Activated B cell treated with CpG ODN at 0.5 μM for 24 hours (primary cell): ENCODE measurements around the gene PTPN13. TPM values are rescaled to one million over a fixed set of nuclear protein-coding genes. Genes with fewer than 3 reads are reported as not detected.
"Not testable (repeated sequence)": the region's sequence is repeated elsewhere in the genome, so short reads cannot be mapped to it uniquely, and the experiment has no call there.

Source experiments
- ATAC-seq: fragments of 200-7000 bp; cut with Tn5 transposase; one replicate; pipeline ENCODE4 v1.10.0; 2021; ENCODE audit warnings: low read depth, mild to moderate bottlenecking, moderate library complexity
- CTCF ChIA-PET: fragments of 350-600 bp; sonication (Branson Sonifier 250); formaldehyde crosslinking; loops from one replicate; lab custom pipeline; 2021; ENCODE audit warnings: antibody characterized with exemption; lab: Charles Lee
- POLR2A ChIA-PET: fragments of 350-600 bp; sonication (Branson Sonifier 250); formaldehyde crosslinking; loops from one replicate; lab custom pipeline; 2021; ENCODE audit warnings: antibody characterized with exemption; lab: Charles Lee
- DNase-seq: peaks from one replicate; pipeline ENCODE4 v3.0.0; 2022
- H3K27ac Mint-ChIP-seq: one replicate; pipeline ENCODE4 v1.8.0; 2020; ENCODE audit warnings: mixed read lengths
- H3K27me3 Mint-ChIP-seq: one replicate; pipeline ENCODE4 v1.8.0; 2021; ENCODE audit warnings: mixed read lengths
- H3K36me3 Mint-ChIP-seq: one replicate; pipeline ENCODE4 v1.8.0; 2021; ENCODE audit warnings: low read depth, mixed read lengths
- H3K4me1 Mint-ChIP-seq: one replicate; pipeline ENCODE4 v1.8.0; 2021; ENCODE audit warnings: mixed read lengths
- H3K4me3 Mint-ChIP-seq: one replicate; pipeline ENCODE4 v1.8.0; 2020; ENCODE audit warnings: mild to moderate bottlenecking, mixed read lengths
- H3K9me3 Mint-ChIP-seq: one replicate; pipeline ENCODE4 v1.8.0; 2020; ENCODE audit warnings: mixed read lengths
- CTCF ChIP-seq: fragments of 200-600 bp; IDR thresholded peaks from one replicate; pipeline ENCODE4 v1.8.0; 2022; ENCODE audit warnings: antibody characterized with exemption, mild to moderate bottlenecking
- intact Hi-C: fragments of 100-400 bp; cut with micrococcal nuclease; formaldehyde crosslinking; loops from one replicate; pipeline ENCODE4 v1.15.1; 2024
- total RNA-seq: library from RNA; stranded (reverse); gene quantifications from 2 replicates; pipeline ENCODE4 v1.2.3, GENCODE V29; 2022

The PTPN13 gene
- total RNA-seq, 1 donor from 2014 or later: 0.07 TPM

- TF ChIP-seq CTCF: no peak
- CTCF ChIA-PET: no interaction called here
- ATAC-seq: no peak
- DNase-seq: no peak
- no peaks in the 10 kb centered on the region for H3K27me3 Mint-ChIP-seq
- no peaks in the 10 kb centered on the region for H3K4me1 Mint-ChIP-seq
- H3K4me3 Mint-ChIP-seq: no peak overlapping the region
- intact Hi-C loops: no loop called here
- H3K9me3 Mint-ChIP-seq: peaks cover 6% of the 10 kb centered on the region
- POLR2A ChIA-PET: no interaction called here
- no peaks in the 10 kb centered on the region for H3K36me3 Mint-ChIP-seq
- H3K27ac Mint-ChIP-seq: no peak overlapping the region
Measured at GRCh38 chr4:86718152-86718551, 124.0 kb downstream of the PTPN13 start.

GRCh38 chr4:86719149-86719548 is 125.0 kb downstream of the PTPN13 start:
- H3K9me3 Mint-ChIP-seq, POLR2A ChIA-PET, DNase-seq, ATAC-seq, intact Hi-C loops, CTCF ChIA-PET, H3K36me3 Mint-ChIP-seq, H3K4me3 Mint-ChIP-seq, H3K27me3 Mint-ChIP-seq, H3K4me1 Mint-ChIP-seq, H3K27ac Mint-ChIP-seq: not testable (repeated sequence)

DNA sequence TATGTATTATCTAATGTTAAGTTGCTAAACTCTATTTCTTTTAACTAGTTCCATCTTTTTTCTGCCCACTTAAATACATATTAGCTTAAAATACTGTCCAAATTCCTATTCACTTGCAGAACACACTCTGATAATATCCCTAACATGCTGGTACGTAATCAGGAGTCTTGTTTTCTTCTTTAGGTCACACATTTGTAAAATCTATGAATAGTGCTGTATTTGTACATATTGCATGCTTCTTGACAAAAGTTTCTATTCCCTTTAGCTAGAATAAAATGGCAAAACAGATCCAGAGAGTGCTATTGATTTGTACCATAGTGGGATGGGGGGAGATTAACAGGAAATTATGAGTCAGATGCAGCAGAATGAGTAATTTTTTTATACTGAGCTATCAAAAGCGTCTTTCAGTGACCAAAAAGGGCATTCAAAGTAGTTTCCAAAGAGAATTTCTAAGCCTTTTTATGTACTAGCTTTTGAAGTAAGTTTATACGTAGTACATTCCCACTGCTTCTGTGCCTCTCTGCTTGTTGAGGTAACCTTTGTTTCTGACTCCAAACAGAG is 126.5 kb downstream of the PTPN13 start:
- H3K4me1 Mint-ChIP-seq: no peaks in the 10 kb centered on the region
- TF ChIP-seq CTCF: no peak
- no peaks in the 10 kb centered on the region for H3K27me3 Mint-ChIP-seq
- H3K9me3 Mint-ChIP-seq: peaks cover 6% of the 10 kb centered on the region
- ChIA-PET POLR2A (no interaction called here), CTCF (interaction anchor here (1.2 kb wide), 1 partner anchor 222 kb away, joined by 3 read pairs; no protein-coding TSS in a partner anchor)
- DNase-seq: no peak
- H3K4me3 Mint-ChIP-seq: no peak overlapping the region
- no peak overlapping the region for H3K27ac Mint-ChIP-seq
- no peak for ATAC-seq
- H3K36me3 Mint-ChIP-seq: no peaks in the 10 kb centered on the region
- intact Hi-C loops: no loop called here

DNA sequence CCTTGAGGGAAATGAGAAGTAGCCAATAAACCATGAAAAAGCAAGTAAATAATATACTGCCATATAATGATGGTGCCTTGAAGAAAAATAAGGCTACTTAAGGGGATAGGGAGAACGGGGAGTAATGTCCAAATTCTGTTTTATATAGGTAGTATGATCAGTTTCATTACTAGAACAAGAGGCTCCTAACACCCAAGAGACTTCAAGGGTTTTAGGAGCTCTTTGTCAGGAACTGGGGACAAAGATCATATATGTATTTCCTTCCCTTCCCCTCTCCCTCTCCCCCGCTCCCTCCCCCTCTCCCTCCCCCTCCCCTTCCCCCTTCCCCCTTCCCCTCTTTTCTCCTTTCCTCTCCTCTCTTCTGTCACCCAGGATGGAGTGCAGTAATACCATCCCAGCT is 127.3 kb downstream of the PTPN13 start:
- TF ChIP-seq CTCF: no peak
- CTCF ChIA-PET: interaction anchor here (1.2 kb wide), 1 partner anchor 223 kb away, joined by 3 read pairs; no protein-coding TSS in a partner anchor
- intact Hi-C loops: no loop called here
- Mint-ChIP-seq H3K36me3 (no peaks in the 10 kb centered on the region), H3K27ac (no peak overlapping the region), H3K4me3 (no peak overlapping the region), H3K4me1 (no peaks in the 10 kb centered on the region), H3K9me3 (peaks cover 6% of the 10 kb centered on the region), H3K27me3 (no peaks in the 10 kb centered on the region)
- DNase-seq (no peak), ATAC-seq (no peak)
- POLR2A ChIA-PET: no interaction called here

GRCh38 chr4:86730310-86730709 is 136.2 kb downstream of the PTPN13 start:
- POLR2A ChIA-PET: no interaction called here
- no peak for TF ChIP-seq CTCF

GRCh38 chr4:86737244-86737643 is 143.1 kb downstream of the PTPN13 start:
- no peak for TF ChIP-seq CTCF
- CTCF ChIA-PET: no interaction called here
- intact Hi-C loops: no loop called here
- POLR2A ChIA-PET: no interaction called here
- no peak for DNase-seq
- no peaks in the 10 kb centered on the region for H3K27me3 Mint-ChIP-seq
- no peak for ATAC-seq
- peaks cover 8% of the 10 kb centered on the region for H3K9me3 Mint-ChIP-seq
- no peaks in the 10 kb centered on the region for H3K4me1 Mint-ChIP-seq
- no peak overlapping the region for H3K4me3 Mint-ChIP-seq
- no peaks in the 10 kb centered on the region for H3K36me3 Mint-ChIP-seq
- H3K27ac Mint-ChIP-seq: no peak overlapping the region

More at GRCh38 chr4:86730310-86730709, 136.2 kb downstream of the PTPN13 start:
- intact Hi-C loops: no loop called here
- Mint-ChIP-seq H3K4me1 (no peaks in the 10 kb centered on the region), H3K9me3 (no peaks in the 10 kb centered on the region), H3K27me3 (no peaks in the 10 kb centered on the region), H3K27ac (no peak overlapping the region), H3K36me3 (no peaks in the 10 kb centered on the region), H3K4me3 (no peak overlapping the region)
- DNase-seq: no peak
- no peak for ATAC-seq
- CTCF ChIA-PET: no interaction called here
